Measurements from ENCODE around the gene PKHD1. TPM values are rescaled to one million over a fixed set of nuclear protein-coding genes. Genes with fewer than 3 reads are reported as not detected.
"Not testable (repeated sequence)": the region's sequence is repeated elsewhere in the genome, so short reads cannot be mapped to it uniquely, and the experiment has no call there.

PKHD1 gene
- total RNA-seq, 1 donor from 2014 or later: not detected

- DNase-seq (ENCODE audit: low read depth in 2 of 2): no peak
Observed at GRCh38 chr6:51934098-51934497, 153.3 kb downstream of the PKHD1 start.

- DNase-seq (ENCODE audit: low read depth in 2 of 2): no peak
Observed at GRCh38 chr6:51932956-51933355, 154.5 kb downstream of the PKHD1 start.

- no peak for DNase-seq (ENCODE audit: low read depth in 2 of 2)
Observed at GRCh38 chr6:51930602-51931001, 156.8 kb downstream of the PKHD1 start.

- DNase-seq (ENCODE audit: low read depth in 2 of 2): no peak
Observed at GRCh38 chr6:51929934-51930574, 157.4 kb downstream of the PKHD1 start.

GRCh38 chr6:51928320-51928719 lies 159.1 kb downstream of the PKHD1 start:
- DNase-seq (ENCODE audit: low read depth in 2 of 2): no peak

GRCh38 chr6:51927450-51927849 lies 160.0 kb downstream of the PKHD1 start:
- DNase-seq (ENCODE audit: low read depth in 2 of 2): no peak

GRCh38 chr6:51926125-51926524 lies 161.3 kb downstream of the PKHD1 start:
- DNase-seq (ENCODE audit: low read depth in 2 of 2): no peak

GRCh38 chr6:51922479-51922878 lies 164.9 kb downstream of the PKHD1 start:
- not testable (repeated sequence) for DNase-seq (ENCODE audit: low read depth in 2 of 2)

GRCh38 chr6:51918347-51918746 lies 169.1 kb downstream of the PKHD1 start:
- DNase-seq (ENCODE audit: low read depth in 2 of 2): not testable (repeated sequence)

GRCh38 chr6:51915098-51915497 lies 172.3 kb downstream of the PKHD1 start:
- no peak for DNase-seq (ENCODE audit: low read depth in 2 of 2)

- DNase-seq (ENCODE audit: low read depth in 2 of 2): no peak
Observed at GRCh38 chr6:51913265-51913664, 174.1 kb downstream of the PKHD1 start.

GRCh38 chr6:51910851-51911250 lies 176.6 kb downstream of the PKHD1 start:
- DNase-seq (ENCODE audit: low read depth in 2 of 2): no peak

- DNase-seq (ENCODE audit: low read depth in 2 of 2): no peak
Observed at GRCh38 chr6:51908243-51908642, 179.2 kb downstream of the PKHD1 start.

GRCh38 chr6:51901766-51902764 lies 185.3 kb downstream of the PKHD1 start:
- no peak for DNase-seq (ENCODE audit: low read depth in 2 of 2)

GRCh38 chr6:51893366-51893765 lies 194.0 kb downstream of the PKHD1 start:
- DNase-seq (ENCODE audit: low read depth in 2 of 2): no peak

GRCh38 chr6:51892750-51893149 lies 194.7 kb downstream of the PKHD1 start:
- no peak for DNase-seq (ENCODE audit: low read depth in 2 of 2)

GRCh38 chr6:51892339-51892738 lies 195.1 kb downstream of the PKHD1 start:
- no peak for DNase-seq (ENCODE audit: low read depth in 2 of 2)

- DNase-seq (ENCODE audit: low read depth in 2 of 2): no peak
Observed at GRCh38 chr6:51891784-51892183, 195.6 kb downstream of the PKHD1 start.

GRCh38 chr6:51887859-51888258 lies 199.6 kb downstream of the PKHD1 start:
- no peak for DNase-seq (ENCODE audit: low read depth in 2 of 2)

GRCh38 chr6:51885957-51886356 lies 201.5 kb downstream of the PKHD1 start:
- no peak for DNase-seq (ENCODE audit: low read depth in 2 of 2)

GRCh38 chr6:51868591-51869355 lies 218.6 kb downstream of the PKHD1 start:
- no peak for DNase-seq (ENCODE audit: low read depth in 2 of 2)

- DNase-seq (ENCODE audit: low read depth in 2 of 2): no peak
Observed at GRCh38 chr6:51866867-51867266, 220.5 kb downstream of the PKHD1 start.
